Testis (tissue), 2 donors: ENCODE results near the gene ERBB4.

Experiments
- POLR2A ChIP-seq: fragments of 450-650 bp; IDR thresholded peaks from one replicate; pipeline ENCODE4 v1.6.1; 2017; ENCODE audit warnings: antibody characterized with exemption, mild to moderate bottlenecking, moderate library complexity
- TF ChIP-seq, protein P1 (sequence below), 3 experiments: fragments of 450-650 bp in 2 of 3; fragments of 200-600 bp in 1 of 3; sonication (generic) in 1 of 3; IDR thresholded peaks; one replicate each; pipeline ENCODE4 v1.5.1; 2016 to 2019; ENCODE audit warnings: antibody characterized with exemption in 3 of 3, mild to moderate bottlenecking in 2 of 3, moderate library complexity in 1 of 3

DNA sequence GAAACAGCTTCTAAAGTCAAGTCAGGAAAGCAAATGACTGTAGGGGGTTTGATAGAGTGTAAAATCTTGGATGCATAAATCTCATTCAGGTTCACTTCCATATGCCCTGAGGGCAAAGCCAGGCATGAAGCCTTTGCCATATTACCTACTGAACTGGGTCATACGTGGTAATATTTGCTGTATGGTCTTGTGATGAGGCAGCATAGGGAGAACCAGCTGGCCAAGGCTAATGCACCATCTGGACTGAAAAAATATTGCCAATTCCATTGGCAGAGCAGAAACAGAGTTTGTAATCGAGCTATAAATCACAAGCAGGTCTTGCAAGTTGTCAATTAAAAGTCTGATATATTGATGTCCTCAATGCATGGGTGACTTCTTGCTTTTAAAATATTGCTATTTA, 243.8 kb downstream of the ERBB4 start:
- TF ChIP-seq, protein P1, sequence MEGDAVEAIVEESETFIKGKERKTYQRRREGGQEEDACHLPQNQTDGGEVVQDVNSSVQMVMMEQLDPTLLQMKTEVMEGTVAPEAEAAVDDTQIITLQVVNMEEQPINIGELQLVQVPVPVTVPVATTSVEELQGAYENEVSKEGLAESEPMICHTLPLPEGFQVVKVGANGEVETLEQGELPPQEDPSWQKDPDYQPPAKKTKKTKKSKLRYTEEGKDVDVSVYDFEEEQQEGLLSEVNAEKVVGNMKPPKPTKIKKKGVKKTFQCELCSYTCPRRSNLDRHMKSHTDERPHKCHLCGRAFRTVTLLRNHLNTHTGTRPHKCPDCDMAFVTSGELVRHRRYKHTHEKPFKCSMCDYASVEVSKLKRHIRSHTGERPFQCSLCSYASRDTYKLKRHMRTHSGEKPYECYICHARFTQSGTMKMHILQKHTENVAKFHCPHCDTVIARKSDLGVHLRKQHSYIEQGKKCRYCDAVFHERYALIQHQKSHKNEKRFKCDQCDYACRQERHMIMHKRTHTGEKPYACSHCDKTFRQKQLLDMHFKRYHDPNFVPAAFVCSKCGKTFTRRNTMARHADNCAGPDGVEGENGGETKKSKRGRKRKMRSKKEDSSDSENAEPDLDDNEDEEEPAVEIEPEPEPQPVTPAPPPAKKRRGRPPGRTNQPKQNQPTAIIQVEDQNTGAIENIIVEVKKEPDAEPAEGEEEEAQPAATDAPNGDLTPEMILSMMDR (IDR thresholded peaks at IDR 0.05), result no peak
- TF ChIP-seq POLR2A, result no peak
